Uterus (tissue), 4 donors: ENCODE data around the gene SLC7A7. TPM values are rescaled to one million over a fixed set of nuclear protein-coding genes. Genes with fewer than 3 reads are reported as not detected.
A peak's percentile ranks its signal among the peaks of the same experiment; 100 is the strongest.
"Not testable (repeated sequence)": the region's sequence is repeated elsewhere in the genome, so short reads cannot be mapped to it uniquely, and the experiment has no call there.

ENCODE experiments used
- DNase-seq, 2 donors: peaks; one replicate each; pipeline ENCODE4 v3.0.0-alpha.2; 2019 to 2020
- H3K27ac ChIP-seq, 2 donors: fragments of 200-600 bp; sonication (generic); 1 replicate in 1 of 2; 2 replicates in 1 of 2; pipeline ENCODE4 v1.5.1; 2016 to 2018
- H3K27me3 ChIP-seq, 2 donors: fragments of 200-600 bp; sonication (generic); one replicate each; pipeline ENCODE4 v1.5.1; 2018 to 2019; ENCODE audit warnings: control low read depth in 1 of 2
- H3K36me3 ChIP-seq, 2 donors: fragments of 200-600 bp; sonication (generic); one replicate each; pipeline ENCODE4 v1.5.1; 2019; ENCODE audit warnings: control low read depth in 1 of 2
- H3K4me1 ChIP-seq, 2 donors: fragments of 200-600 bp; sonication (generic); one replicate each; pipeline ENCODE4 v1.5.1; 2018 to 2019; ENCODE audit warnings: control low read depth in 1 of 2
- H3K4me3 ChIP-seq, 2 donors: fragments of 200-600 bp; sonication (generic); 1 replicate in 1 of 2; 2 replicates in 1 of 2; pipeline ENCODE4 v1.5.1; 2018 to 2019; ENCODE audit warnings: mild to moderate bottlenecking in 1 of 2
- H3K9me3 ChIP-seq, 2 donors: fragments of 200-600 bp; sonication (generic); one replicate each; pipeline ENCODE4 v1.5.1; 2019; ENCODE audit warnings: control low read depth in 1 of 2
- CTCF ChIP-seq, 4 experiments: fragments of 200-600 bp in 2 of 4; fragments of 450-650 bp in 2 of 4; sonication (generic) in 2 of 4; IDR thresholded peaks; one replicate each; pipeline ENCODE4 v1.5.1; 2016 to 2019; ENCODE audit warnings: antibody characterized with exemption in 4 of 4, mild to moderate bottlenecking in 2 of 4, moderate library complexity in 1 of 4
- POLR2A ChIP-seq, 2 donors: fragments of 450-650 bp; IDR thresholded peaks; one replicate each; pipeline ENCODE4 v1.6.1; 2016; ENCODE audit warnings: antibody characterized with exemption in 2 of 2, mild to moderate bottlenecking in 1 of 2, moderate library complexity in 1 of 2
- intact Hi-C: fragments of 100-400 bp; cut with DNase I; formaldehyde crosslinking; loops from one replicate; pipeline ENCODE4 v1.15.1; 2023; ENCODE audit warnings: low total_unique reads
- total RNA-seq, 4 donors: library from RNA; depleted of rRNA in 3 of 4; stranded (reverse); fragments of >200 nt in 3 of 4; gene quantifications; one replicate each; pipeline versions ENCODE4 v1.1.0 to v1.2.4, GENCODE V29; 2014 to 2023
- donor health status: DM: yes; HTN: yes; CAD: no.

SLC7A7 gene
- total RNA-seq, 4 donors from 2014 or later, result 2.8 to 15.6 (median 6.8) TPM

DNA sequence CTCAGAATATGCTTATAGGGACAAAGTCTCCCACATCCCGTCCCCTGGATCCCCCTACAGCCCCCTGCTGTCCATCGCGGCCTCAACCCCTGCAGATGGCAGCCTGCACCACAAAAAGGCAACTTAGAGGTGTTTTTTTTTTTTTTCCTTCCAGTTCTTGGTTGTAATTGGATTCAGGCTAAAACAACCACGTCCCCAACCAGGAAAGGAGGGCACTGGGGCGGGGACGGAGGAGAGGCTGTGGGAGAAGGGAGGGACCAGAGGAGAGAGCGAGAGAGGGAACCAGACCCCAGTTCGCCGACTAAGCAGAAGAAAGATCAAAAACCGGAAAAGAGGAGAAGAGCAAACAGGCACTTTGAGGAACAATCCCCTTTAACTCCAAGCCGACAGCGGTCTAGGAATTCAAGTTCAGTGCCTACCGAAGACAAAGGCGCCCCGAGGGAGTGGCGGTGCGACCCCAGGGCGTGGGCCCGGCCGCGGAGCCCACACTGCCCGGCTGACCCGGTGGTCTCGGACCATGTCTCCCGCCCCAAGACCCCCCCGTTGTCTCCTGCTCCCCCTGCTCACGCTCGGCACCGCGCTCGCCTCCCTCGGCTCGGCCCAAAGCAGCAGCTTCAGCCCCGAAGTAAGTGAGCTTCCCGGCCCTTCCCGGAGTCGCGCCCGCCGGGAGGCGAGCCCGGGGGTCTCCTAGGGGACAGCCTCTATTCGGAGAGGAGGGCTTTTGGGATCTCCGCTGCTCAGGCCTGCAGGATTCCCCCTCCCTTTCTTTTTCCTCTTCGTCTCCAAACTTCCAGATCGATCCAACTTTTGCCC is 21.3 kb upstream of the SLC7A7 start, which contains the start of gene MMP14:
Gene MMP14 (plus strand): TSS at position 285 of the 813 bp plus-strand sequence. CDS start 233 bp downstream, at position 518.
- H3K9me3 ChIP-seq, result no peaks in the 10 kb centered on the region
- H3K27me3 ChIP-seq, result no peaks in the 10 kb centered on the region
- TF ChIP-seq CTCF (IDR thresholded peaks at IDR 0.05) (peak; percentile 62 to 79 (median 69)), POLR2A (IDR thresholded peaks at IDR 0.05) (peak; percentile 79 to 85)
- peak within 1 kb of the TSS; percentile 96 to 100 for H3K27ac ChIP-seq
- H3K4me3 ChIP-seq, result peak within 1 kb of the TSS; percentile 74 to 75
- H3K36me3 ChIP-seq, result no peaks in the 10 kb centered on the region
- intact Hi-C loops, result no loop called here
- peak; percentile 85 to 89 for DNase-seq
- H3K4me1 ChIP-seq, result peaks cover 0 to 17% of the 10 kb centered on the region in 2 donors

DNA sequence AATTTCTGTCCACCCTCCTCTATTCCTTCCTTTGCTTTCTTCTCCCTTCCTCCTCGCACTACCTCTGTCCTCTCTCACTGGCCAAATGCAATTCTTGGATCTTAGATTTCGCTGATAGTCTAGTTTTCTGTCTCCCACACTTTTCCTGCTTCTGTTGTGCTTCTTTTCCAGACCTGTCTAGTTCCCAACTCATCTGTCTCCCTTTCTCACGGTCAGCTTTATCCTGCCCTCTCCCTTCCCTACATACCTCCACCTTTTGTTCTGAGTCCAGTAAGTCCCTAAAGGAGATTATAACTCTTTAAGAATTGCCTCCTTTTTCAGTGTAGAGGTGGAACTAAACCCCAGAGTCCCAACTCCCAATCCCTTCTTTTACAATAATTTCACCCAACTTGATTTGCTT is 20.3 kb upstream of the SLC7A7 start:
- Histone ChIP-seq H3K9me3 (no peaks in the 10 kb centered on the region), H3K4me1 (peaks cover 0 to 13% of the 10 kb centered on the region in 2 donors), H3K36me3 (no peaks in the 10 kb centered on the region), H3K4me3 (no peak overlapping the region), H3K27me3 (no peaks in the 10 kb centered on the region), H3K27ac (peak overlapping the region; percentile 96 to 100)
- intact Hi-C loops, result no loop called here
- TF ChIP-seq CTCF (IDR thresholded peaks at IDR 0.05) (no peak), POLR2A (IDR thresholded peaks at IDR 0.05) (no peak)
- no peak for DNase-seq

GRCh38 chr14:22830443-22831010 is 15.3 kb upstream of the SLC7A7 start:
- TF ChIP-seq CTCF (IDR thresholded peaks at IDR 0.05) (no peak), POLR2A (IDR thresholded peaks at IDR 0.05) (no peak)
- H3K27ac ChIP-seq, result peak overlapping the region; percentile 69 to 74

GRCh38 chr14:22829661-22830442 is 14.6 kb upstream of the SLC7A7 start, which contains the start of gene MRPL52:
TSS of gene MRPL52 (plus strand) at chr14:22829887. CDS start at chr14:22829913, 26 bp downstream.
- Histone ChIP-seq H3K9me3 (no peaks in the 10 kb centered on the region), H3K36me3 (no peaks in the 10 kb centered on the region), H3K27ac (peak within 1 kb of the TSS; percentile 69 to 74), H3K4me1 (no peaks in the 10 kb centered on the region), H3K27me3 (no peaks in the 10 kb centered on the region), H3K4me3 (peak within 1 kb of the TSS; percentile 56 to 71)
- no peak for TF ChIP-seq POLR2A (IDR thresholded peaks at IDR 0.05)
- peak in 1 of 4 experiments; percentile 14 for TF ChIP-seq CTCF (IDR thresholded peaks at IDR 0.05)
- intact Hi-C loops, result no loop called here
- DNase-seq, result peak; percentile 90

More at GRCh38 chr14:22830443-22831010, 15.3 kb upstream of the SLC7A7 start:
- no peak for DNase-seq
- no peaks in the 10 kb centered on the region for H3K4me1 ChIP-seq
- no peaks in the 10 kb centered on the region for H3K27me3 ChIP-seq
- intact Hi-C loops, result no loop called here
- H3K4me3 ChIP-seq, result peak overlapping the region; percentile 56 to 71
- no peaks in the 10 kb centered on the region for H3K9me3 ChIP-seq
- H3K36me3 ChIP-seq, result no peaks in the 10 kb centered on the region

- H3K9me3 ChIP-seq, H3K4me1 ChIP-seq, H3K27me3 ChIP-seq, DNase-seq, intact Hi-C loops, H3K36me3 ChIP-seq: not testable (repeated sequence)
- H3K27ac ChIP-seq, result peak overlapping the region; percentile 69 to 74
- peak overlapping the region; percentile 56 to 71 for H3K4me3 ChIP-seq
Observed at GRCh38 chr14:22829076-22829660, 13.9 kb upstream of the SLC7A7 start.
